ENCODE measurements around the gene GPAT2.

- TF ChIP-seq FOXM1 (IDR thresholded peaks at IDR 0.05; ENCODE audit: borderline replicate concordance, low read depth) (no peak), CREB1 (IDR thresholded peaks at IDR 0.05; ENCODE audit: low read depth) (no peak), YY1 (IDR thresholded peaks at IDR 0.05; ENCODE audit: low read depth) (no peak), EP300 (IDR thresholded peaks at IDR 0.05; ENCODE audit: borderline replicate concordance) (no peak), MAX (IDR thresholded peaks at IDR 0.05) (no peak), REST (IDR thresholded peaks at IDR 0.05; ENCODE audit: low read depth) (no peak), TAF1 (IDR thresholded peaks at IDR 0.05; ENCODE audit: low read depth) (no peak), CEBPB (IDR thresholded peaks at IDR 0.05) (no peak), USF1 (IDR thresholded peaks at IDR 0.05) (no peak), RAD21 (IDR thresholded peaks at IDR 0.05; ENCODE audit: low read depth) (no peak), NFIC (IDR thresholded peaks at IDR 0.05) (no peak), TCF12 (IDR thresholded peaks at IDR 0.05; ENCODE audit: low read depth) (no peak)
These were observed 46.3 kb upstream of the GPAT2 start for GRCh38 chr2:96081042-96081441.

Data from Ishikawa (cell line).